Right lobe of liver (tissue), 4 donors: ENCODE results near the gene NACC1.

ENCODE experiments used
- CTCF ChIP-seq, 4 donors: fragments of 200-600 bp in 3 of 4; fragments of 450-650 bp in 1 of 4; IDR thresholded peaks; one replicate each; pipeline versions ENCODE4 v1.5.1 to v1.8.0; 2016 to 2022; ENCODE audit warnings: antibody characterized with exemption in 4 of 4, mild to moderate bottlenecking in 2 of 4
- POLR2A ChIP-seq: fragments of 450-650 bp; IDR thresholded peaks from one replicate; pipeline ENCODE4 v1.6.1; 2017; ENCODE audit warnings: antibody characterized with exemption, mild to moderate bottlenecking
- donor health status: DM: no; HTN: no; CAD: no.
- donor health status: DM: no; HTN: no; CAD: no.
- donor health status: DM: no; HTN: yes; CAD: no.

- no peak for TF ChIP-seq CTCF (IDR thresholded peaks at IDR 0.05)
- no peak for TF ChIP-seq POLR2A
These were observed 13.0 kb upstream of the NACC1 start for GRCh38 chr19:13104848-13105711.
